NB4 (cell line): Measurements from ENCODE around the gene PRDX2.

Experiments used
- CTCF ChIP-seq: IDR thresholded peaks from one replicate; pipeline ENCODE4 v1.5.1; 2012; ENCODE audit warnings: low read depth, low read length
- MAX ChIP-seq: IDR thresholded peaks from 2 replicates; pipeline ENCODE4 v1.6.1; 2011; ENCODE audit warnings: low read depth, low read length
- POLR2A ChIP-seq: IDR thresholded peaks from 2 replicates; pipeline ENCODE4 v1.6.1; 2011; ENCODE audit warnings: mild to moderate bottlenecking; ENCODE audit not compliant: insufficient read length; ENCODE audit errors: extremely low read depth

DNA sequence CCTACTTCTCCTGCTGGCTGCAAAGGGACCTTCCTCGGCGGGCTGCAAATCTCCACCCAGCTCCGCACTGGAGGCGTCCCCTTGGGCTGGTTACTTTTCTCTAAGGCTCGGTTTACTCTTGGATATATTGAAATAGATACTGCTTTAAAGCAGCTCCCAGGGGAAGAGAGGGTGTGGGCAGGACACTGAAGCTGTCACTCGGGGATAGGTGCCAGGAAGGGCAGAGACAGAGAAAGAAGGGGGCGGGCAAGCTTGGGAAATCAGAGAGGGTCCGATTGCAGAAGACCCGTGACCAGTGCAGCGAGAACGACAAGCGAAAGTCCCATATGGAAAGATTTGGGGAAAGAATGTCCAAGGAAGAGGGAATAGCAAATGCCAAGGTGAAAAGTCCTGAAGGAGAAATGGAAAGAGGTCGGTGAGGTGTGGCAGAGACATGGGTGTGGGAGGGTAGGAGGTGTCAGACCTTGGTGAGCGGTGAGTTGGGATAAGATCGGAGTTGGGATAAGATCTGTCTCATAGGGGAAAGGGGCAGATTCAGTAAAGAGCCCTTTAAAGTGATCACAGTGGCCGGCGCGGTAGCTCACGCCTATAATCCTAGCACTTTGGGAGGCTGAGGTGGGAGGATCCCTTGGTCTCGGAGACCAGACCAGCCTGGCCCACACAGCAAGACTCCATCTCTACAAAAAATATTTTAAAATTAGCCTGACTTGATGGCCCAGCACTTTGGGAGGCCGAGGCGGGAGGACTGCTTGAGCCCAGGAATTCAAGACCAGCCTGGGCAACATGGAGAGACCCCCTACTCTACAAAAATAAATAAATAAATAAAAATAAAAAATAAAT lies 887 bp upstream of the PRDX2 start:
- TF ChIP-seq POLR2A (no peak), CTCF (no peak), MAX (no peak)
